AG04449 (cell line): ENCODE results near the gene CAV3.

Experiments
- CTCF ChIA-PET: fragments of 350-600 bp; formaldehyde crosslinking; extraction: SDS; loops from one replicate; lab custom pipeline; 2021; ENCODE audit warnings: antibody characterized with exemption; lab: Yijun Ruan, JAX
- POLR2A ChIA-PET: fragments of 400-600, 350-600 bp; formaldehyde crosslinking; extraction: SDS; loops from one replicate; lab custom pipeline; 2020; ENCODE audit warnings: antibody characterized with exemption, inconsistent platforms; lab: Yijun Ruan, JAX
- DNase-seq: peaks from one replicate; pipeline ENCODE4 v3.0.0-alpha.2; 2010; ENCODE audit warnings: low read depth, low spot score
- H3K4me3 ChIP-seq: 2 replicates; pipeline ENCODE4 v1.5.1; 2011; ENCODE audit warnings: low read depth, mild to moderate bottlenecking, control low read depth, low read length
- CTCF ChIP-seq: IDR thresholded peaks from one replicate; pipeline ENCODE4 v1.5.1; 2011; ENCODE audit warnings: mild to moderate bottlenecking, moderate library complexity, low read length, control low read depth, inconsistent platforms; ENCODE audit not compliant: insufficient read depth; ENCODE audit errors: missing control alignments

Gene CAV3

GRCh38 chr3:8776406-8776805, 42.8 kb downstream of the CAV3 start:
- CTCF ChIA-PET, result interaction anchor here (1.0 to 2.1 kb wide), 5 partner anchors 12 to 238 kb away, joined by 3 to 7 read pairs (median 3); no protein-coding TSS in a partner anchor
- DNase-seq, result peak; percentile 77
- H3K4me3 ChIP-seq, result no peak overlapping the region
- POLR2A ChIA-PET, result interaction anchor here (0.7 to 1.2 kb wide), 3 partner anchors 13 to 76 kb away, joined by 3 read pairs; no protein-coding TSS in a partner anchor
- no peak for TF ChIP-seq CTCF

GRCh38 chr3:8777201-8777977, 43.8 kb downstream of the CAV3 start:
- DNase-seq, result no peak
- ChIA-PET CTCF (interaction anchor here (1.1 to 2.2 kb wide), 4 partner anchors 8 to 161 kb away, joined by 3 to 21 read pairs (median 6); partner anchors contain the start of gene OXTR), POLR2A (interaction anchor here (1.2 kb wide), 1 partner anchor 15 kb away, joined by 3 read pairs; no protein-coding TSS in a partner anchor)
- TF ChIP-seq CTCF, result no peak
- no peak overlapping the region for H3K4me3 ChIP-seq

DNA sequence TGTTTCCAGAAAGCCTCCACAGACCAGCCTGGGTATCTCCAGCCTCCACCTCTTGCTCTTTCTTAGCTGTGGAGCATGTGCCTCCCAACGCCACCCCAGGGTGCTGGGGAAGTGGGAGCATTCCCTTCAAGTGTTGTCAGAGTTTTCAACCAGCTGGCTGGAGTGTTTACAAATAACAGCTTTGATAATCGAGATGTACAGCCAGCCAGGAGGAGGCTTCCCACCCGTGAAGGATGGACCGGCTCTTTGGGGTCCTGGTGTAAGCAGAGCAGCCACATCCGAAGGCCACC, 44.3 kb downstream of the CAV3 start:
- no peak overlapping the region for H3K4me3 ChIP-seq
- no peak for TF ChIP-seq CTCF
- ChIA-PET POLR2A (no interaction called here), CTCF (interaction anchor here (0.9 to 2.2 kb wide), 5 partner anchors 9 to 160 kb away, joined by 3 to 21 read pairs (median 5); partner anchors contain the start of gene OXTR)
- DNase-seq, result no peak

DNA sequence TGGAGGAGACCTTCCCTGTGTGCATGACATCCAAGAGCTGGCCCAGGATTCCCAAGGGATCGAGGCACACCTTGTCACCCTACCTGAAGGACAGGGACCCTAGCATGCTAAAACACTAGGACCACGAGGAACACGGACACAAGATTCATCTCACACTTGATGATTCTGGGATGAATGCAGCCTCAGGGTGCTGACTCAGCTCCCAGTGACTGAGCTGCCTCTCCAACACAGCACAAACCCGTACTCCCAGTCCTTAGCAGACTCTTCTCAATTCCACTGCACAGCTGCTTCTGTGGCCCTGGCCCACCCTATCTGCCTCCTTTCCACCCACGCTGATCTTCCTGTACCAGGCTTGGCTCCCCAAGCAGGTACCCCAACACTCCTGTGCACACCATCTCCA, 44.9 kb downstream of the CAV3 start:
- no peak for DNase-seq
- CTCF ChIA-PET, result interaction anchor here (0.9 to 2.2 kb wide), 4 partner anchors 9 to 121 kb away, joined by 3 to 21 read pairs (median 4); partner anchors contain the start of gene OXTR
- no peak overlapping the region for H3K4me3 ChIP-seq
- POLR2A ChIA-PET, result no interaction called here
- no peak for TF ChIP-seq CTCF

DNA sequence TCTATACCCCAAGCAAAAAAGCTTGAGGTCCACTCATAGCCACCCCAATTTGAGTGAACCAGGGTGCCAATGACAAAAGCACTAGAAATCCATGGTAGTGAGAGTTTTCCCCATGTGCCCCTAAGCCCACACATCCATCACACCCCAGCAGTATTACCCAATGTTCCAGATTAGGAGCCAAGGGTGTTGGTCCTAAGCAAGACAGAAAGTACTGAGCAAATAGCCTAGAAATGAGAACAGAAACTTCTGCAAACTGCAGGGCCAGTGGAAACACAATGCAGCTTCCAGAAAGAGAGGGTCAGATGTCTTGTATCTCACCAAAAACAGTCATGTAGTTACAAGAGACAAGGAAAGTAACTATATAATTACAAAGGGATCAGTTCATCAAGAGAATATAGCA, 46.7 kb downstream of the CAV3 start:
- H3K4me3 ChIP-seq, result no peak overlapping the region
- DNase-seq, result no peak
- no peak for TF ChIP-seq CTCF
- POLR2A ChIA-PET, result no interaction called here
- CTCF ChIA-PET, result interaction anchor here (1.2 to 2.5 kb wide), 2 partner anchors 11 to 118 kb away, joined by 3 to 10 read pairs; partner anchors contain the start of gene OXTR

DNA sequence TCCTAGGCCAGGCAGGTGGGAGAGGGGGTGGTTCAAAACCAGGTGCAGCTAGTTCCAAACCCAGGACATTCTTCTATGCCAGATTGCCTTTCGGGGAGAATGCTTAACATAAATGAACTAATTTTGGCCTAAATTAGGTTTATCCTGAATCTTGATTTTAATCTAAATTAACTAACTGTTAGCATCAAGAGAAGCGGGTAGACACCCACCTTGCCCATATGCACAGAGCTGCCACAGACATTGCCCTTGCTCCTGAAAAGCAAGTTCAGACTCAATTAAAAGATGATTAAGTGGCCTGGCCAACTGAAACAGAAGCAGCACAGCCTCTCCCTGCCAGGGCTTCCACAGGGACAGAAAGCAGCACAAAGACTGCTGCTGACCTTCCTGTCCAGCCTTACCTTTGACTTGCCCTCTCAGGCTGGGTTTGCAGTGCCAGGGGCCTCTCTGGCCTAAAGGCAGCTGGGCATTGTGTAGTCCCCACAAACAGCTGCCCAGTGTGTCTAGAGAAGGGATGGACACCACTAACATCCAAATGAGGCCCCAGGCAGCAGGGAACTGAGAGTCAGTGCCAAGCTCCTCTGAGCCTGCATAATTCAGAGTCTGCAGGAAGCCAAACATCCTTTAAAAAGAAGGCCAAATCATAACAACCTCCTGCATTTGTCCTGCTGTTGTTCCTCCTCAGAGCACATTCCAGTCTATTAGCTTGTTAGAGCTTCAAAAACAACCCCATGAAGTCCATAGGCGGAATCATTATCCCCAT, 51.3 kb downstream of the CAV3 start:
- TF ChIP-seq CTCF, result no peak
- no peak for DNase-seq
- ChIA-PET CTCF (interaction anchor here (1.0 to 1.3 kb wide), 2 partner anchors 16 to 24 kb away, joined by 3 to 7 read pairs; partner anchors contain the start of gene OXTR), POLR2A (interaction anchor here (0.9 kb wide), 1 partner anchor 8 kb away, joined by 3 read pairs; no protein-coding TSS in a partner anchor)
- H3K4me3 ChIP-seq, result no peak overlapping the region
